IMR-90 (cell line): ENCODE results near the gene AKAP13. TPM values are rescaled to one million over a fixed set of nuclear protein-coding genes. Genes with fewer than 3 reads are reported as not detected.

Experiments
- ATAC-seq: fragments of 200-7000 bp; cut with Tn5 transposase; 2 replicates; pipeline ENCODE4 v1.9.1; 2020; ENCODE audit warnings: low read depth, mild to moderate bottlenecking, moderate library complexity
- BruUV-seq: library from RNA; stranded (reverse); fragments of 400-500 nt; replicated peaks from 2 replicates; lab custom pipeline; 2021; lab: Mats Ljungman, UMichigan
- CTCF ChIA-PET: fragments of 300-600 bp; formaldehyde crosslinking; extraction: SDS; loops from one replicate; lab custom pipeline; 2021; ENCODE audit warnings: antibody characterized with exemption; lab: Yijun Ruan, JAX
- POLR2A ChIA-PET: fragments of 300-600 bp; sonication (Branson Sonifier 250); formaldehyde crosslinking; loops from one replicate; lab custom pipeline; 2022; ENCODE audit warnings: antibody characterized with exemption; ENCODE audit not compliant: unreplicated experiment; lab: Charles Lee
- DNase-seq: peaks from one replicate; pipeline ENCODE4 v3.0.0; 2013
- H2AFZ ChIP-seq: replicated peaks from 2 replicates; pipeline ENCODE3; 2013; ENCODE audit warnings: low read length, mild to moderate bottlenecking; ENCODE audit not compliant: poor library complexity
- H2AK5ac ChIP-seq: 2 replicates; pipeline ENCODE4 v1.6.1; 2013; ENCODE audit warnings: low read depth, low read length, inconsistent platforms
- H2AK9ac ChIP-seq: replicated peaks from 2 replicates; pipeline ENCODE3; 2013; ENCODE audit warnings: mild to moderate bottlenecking, low read depth, low read length, moderate library complexity; ENCODE audit not compliant: poor library complexity
- H2BK120ac ChIP-seq: 2 replicates; pipeline ENCODE4 v1.6.1; 2013; ENCODE audit warnings: low read depth, low read length, inconsistent platforms
- H2BK15ac ChIP-seq: 3 replicates; pipeline ENCODE4 v1.6.1; 2013; ENCODE audit warnings: low read depth, low read length, inconsistent platforms
- H2BK20ac ChIP-seq: 2 replicates; pipeline ENCODE4 v1.6.1; 2013; ENCODE audit warnings: low read depth, mild to moderate bottlenecking, inconsistent platforms, low read length, moderate library complexity
- H2BK5ac ChIP-seq: 2 replicates; pipeline ENCODE4 v1.6.1; 2013; ENCODE audit warnings: mild to moderate bottlenecking, low read depth, low read length, inconsistent platforms; ENCODE audit not compliant: poor library complexity, severe bottlenecking
- H3K14ac ChIP-seq: replicated peaks from 2 replicates; pipeline ENCODE4 v1.6.1; 2013; ENCODE audit warnings: low read depth, low read length, inconsistent platforms
- H3K18ac ChIP-seq: 2 replicates; pipeline ENCODE4 v1.6.1; 2013; ENCODE audit warnings: low read depth, low read length, control low read depth
- H3K23ac ChIP-seq: 2 replicates; pipeline ENCODE4 v1.6.1; 2013; ENCODE audit warnings: low read depth, low read length, inconsistent platforms
- H3K27ac ChIP-seq: 2 replicates; pipeline ENCODE4 v1.5.1; 2013; ENCODE audit warnings: mild to moderate bottlenecking, control low read depth, low read length; ENCODE audit not compliant: insufficient read depth
- H3K27me3 ChIP-seq: 2 replicates; pipeline ENCODE4 v1.6.1; 2013; ENCODE audit warnings: low read length; ENCODE audit not compliant: control insufficient read depth, insufficient read depth
- H3K36me3 ChIP-seq: 2 replicates; pipeline ENCODE4 v1.6.1; 2013; ENCODE audit warnings: low read length, mixed read lengths; ENCODE audit not compliant: control insufficient read depth, insufficient read depth
- H3K4ac ChIP-seq: 2 replicates; pipeline ENCODE4 v1.6.1; 2013; ENCODE audit warnings: low read depth, low read length, inconsistent platforms
- H3K4me1 ChIP-seq: 2 replicates; pipeline ENCODE4 v1.6.1; 2013; ENCODE audit warnings: low read length, mixed read lengths; ENCODE audit not compliant: control insufficient read depth, insufficient read depth
- H3K4me2 ChIP-seq: 2 replicates; pipeline ENCODE4 v1.6.1; 2013; ENCODE audit warnings: low read depth, mild to moderate bottlenecking, control low read depth, low read length, moderate library complexity
- H3K4me3 ChIP-seq: 2 replicates; pipeline ENCODE4 v1.5.1; 2013; ENCODE audit warnings: low read depth, mild to moderate bottlenecking, control low read depth, low read length, moderate library complexity; ENCODE audit not compliant: insufficient read depth
- H3K56ac ChIP-seq: 2 replicates; pipeline ENCODE4 v1.6.1; 2013; ENCODE audit warnings: low read length, inconsistent platforms; ENCODE audit not compliant: insufficient read depth; ENCODE audit errors: extremely low read depth
- H3K79me1 ChIP-seq, 2 experiments: 2 replicates each; pipeline ENCODE4 v1.6.1; 2013; ENCODE audit warnings: low read length in 2 of 2, inconsistent platforms in 1 of 2, low read depth in 1 of 2
- H3K9ac ChIP-seq: 2 replicates; pipeline ENCODE4 v1.6.1; 2013; ENCODE audit warnings: low read depth, low read length, control low read depth
- H3K9me1 ChIP-seq: 2 replicates; pipeline ENCODE4 v1.6.1; 2013; ENCODE audit warnings: low read length, inconsistent platforms; ENCODE audit not compliant: insufficient read depth
- H3K9me3 ChIP-seq: 2 replicates; pipeline ENCODE4 v1.6.1; 2013; ENCODE audit warnings: low read length; ENCODE audit not compliant: control insufficient read depth, insufficient read depth
- H4K20me1 ChIP-seq: 2 replicates; pipeline ENCODE4 v1.6.1; 2013; ENCODE audit warnings: low read length, inconsistent platforms; ENCODE audit not compliant: insufficient read depth
- H4K5ac ChIP-seq: 2 replicates; pipeline ENCODE4 v1.6.1; 2013; ENCODE audit warnings: mild to moderate bottlenecking, low read depth, low read length, control low read depth
- H4K8ac ChIP-seq, 2 experiments: 2 replicates each; pipeline ENCODE4 v1.6.1; 2013; ENCODE audit warnings: low read depth in 2 of 2, low read length in 2 of 2, control low read depth in 1 of 2, inconsistent platforms in 1 of 2
- H4K91ac ChIP-seq: 2 replicates; pipeline ENCODE4 v1.6.1; 2013; ENCODE audit warnings: low read depth, low read length, inconsistent platforms; ENCODE audit not compliant: insufficient read depth
- BHLHE40 ChIP-seq: fragments of 150-350 bp; IDR thresholded peaks from 2 replicates; pipeline ENCODE4 v1.6.1; 2016; ENCODE audit warnings: mild to moderate bottlenecking, low read depth, low read length
- CEBPB ChIP-seq: IDR thresholded peaks from 2 replicates; pipeline ENCODE4 v1.6.1; 2012; ENCODE audit warnings: low read depth, low read length, improper control_type of control experiment
- CHD1 ChIP-seq: IDR thresholded peaks from 2 replicates; pipeline ENCODE4 v1.6.1; 2012; ENCODE audit warnings: low read depth, low read length, improper control_type of control experiment
- CTCF ChIP-seq: conservative IDR thresholded peaks from 2 replicates; pipeline ENCODE4 v1.5.1; 2012; ENCODE audit warnings: mild to moderate bottlenecking, low read depth, low read length, improper control_type of control experiment
- ELK1 ChIP-seq: fragments of 150-350 bp; IDR thresholded peaks from 2 replicates; pipeline ENCODE4 v1.6.1; 2016; ENCODE audit warnings: low read depth, mild to moderate bottlenecking, low read length, moderate library complexity, borderline replicate concordance
- FOS ChIP-seq: fragments of 150-350 bp; IDR thresholded peaks from 2 replicates; pipeline ENCODE4 v1.6.1; 2016; ENCODE audit warnings: low read depth, low read length
- MAFK ChIP-seq: IDR thresholded peaks from 2 replicates; pipeline ENCODE4 v1.6.1; 2012; ENCODE audit warnings: low read depth, low read length, improper control_type of control experiment
- MAZ ChIP-seq: IDR thresholded peaks from 2 replicates; pipeline ENCODE4 v1.6.1; 2012; ENCODE audit warnings: low read depth, mild to moderate bottlenecking, low read length, improper control_type of control experiment, moderate library complexity, borderline replicate concordance
- MXI1 ChIP-seq: IDR thresholded peaks from 2 replicates; pipeline ENCODE4 v1.6.1; 2012; ENCODE audit warnings: low read depth, mild to moderate bottlenecking, low read length, moderate library complexity, borderline replicate concordance
- NFE2L2 ChIP-seq: fragments of 150-350 bp; IDR thresholded peaks from 2 replicates; pipeline ENCODE4 v1.6.1; 2016; ENCODE audit warnings: low read depth, mild to moderate bottlenecking, low read length
- POLR2A ChIP-seq: IDR thresholded peaks from 2 replicates; pipeline ENCODE4 v1.6.1; 2012; ENCODE audit warnings: mild to moderate bottlenecking, low read depth, low read length
- RAD21 ChIP-seq: IDR thresholded peaks from 2 replicates; pipeline ENCODE4 v1.6.1; 2012; ENCODE audit warnings: low read length, improper control_type of control experiment
- RCOR1 ChIP-seq: IDR thresholded peaks from 2 replicates; pipeline ENCODE4 v1.6.1; 2012; ENCODE audit warnings: mild to moderate bottlenecking, low read length, improper control_type of control experiment; ENCODE audit not compliant: insufficient replicate concordance
- RFX5 ChIP-seq: IDR thresholded peaks from 2 replicates; pipeline ENCODE4 v1.8.0; 2012; ENCODE audit warnings: low read depth, mild to moderate bottlenecking, low read length, moderate library complexity
- SMC3 ChIP-seq: fragments of 150-350 bp; IDR thresholded peaks from 2 replicates; pipeline ENCODE4 v1.6.1; 2016; ENCODE audit warnings: low read depth, mild to moderate bottlenecking, antibody characterized with exemption, low read length, moderate library complexity
- USF2 ChIP-seq: fragments of 150-350 bp; IDR thresholded peaks from 2 replicates; pipeline ENCODE4 v1.6.1; 2017; ENCODE audit warnings: mild to moderate bottlenecking, antibody characterized with exemption, low read length, low read depth
- WGBS, 2 experiments: methylation state at CpG; one replicate each; pipeline versions ENCODE4 v1.1.5 to v1.1.7; 2013; ENCODE audit warnings: missing lambda C conversion rate in 2 of 2; ENCODE audit not compliant: insufficient read length in 1 of 2; ENCODE audit errors: extremely low coverage in 2 of 2; 5-methylcytosine and 5-hydroxymethylcytosine counted together
- dilution Hi-C: fragments of 300-500 bp; cut with HindIII; formaldehyde crosslinking; loops from one replicate; pipeline ENCODE4 v1.14.3; 2018; ENCODE audit warnings: low sequenced_read_pairs; ENCODE audit not compliant: unreplicated experiment
- in situ Hi-C: fragments of 300-500 bp; cut with MboI; formaldehyde crosslinking; loops from 3 replicates; pipeline ENCODE4 v1.14.3; 2019; ENCODE audit warnings: low sequenced_read_pairs, inconsistent platforms, mixed read lengths
- intact Hi-C: fragments of 100-400 bp; cut with micrococcal nuclease; formaldehyde crosslinking; loops from 2 replicates; pipeline ENCODE4 v1.10.0; 2022
- polyA plus RNA-seq, 3 experiments: library from polyadenylated mRNA; depleted of rRNA; stranded (reverse); fragments of >200 nt; gene quantifications; 2 replicates each; pipeline ENCODE4 v1.2.3, GENCODE V29; 2012; ENCODE audit warnings: low replicate concordance in 1 of 3
- total RNA-seq: library from RNA; depleted of rRNA; stranded (reverse); fragments of >200 nt; gene quantifications from 2 replicates; pipeline ENCODE4 v1.2.3, GENCODE V29; 2012

Gene AKAP13
- total and polyA plus RNA-seq, 2 of the 4 experiments (the other 2 are of a cell fraction), result 10.4 to 46.4 TPM

- peak overlapping the region; percentile 40; the same call in 1 of the 2 replicates for H3K4me2 ChIP-seq
- WGBS, 2 experiments, result no CpG with 5 or more reads among the region's 5 CpGs
- in situ Hi-C loops, result no loop called here
Observed at GRCh38 chr15:85614059-85614458, 233.7 kb downstream of the AKAP13 start.

More at GRCh38 chr15:85614059-85614458, 233.7 kb downstream of the AKAP13 start:
- Histone ChIP-seq H3K9me3 (no peaks in the 10 kb centered on the region), H3K4me1 (peaks cover 9% of the 10 kb centered on the region), H3K27me3 (no peaks in the 10 kb centered on the region), H3K9ac (no peak overlapping the region), H3K79me1 (peaks cover 20 to 57% of the 10 kb centered on the region in 2 experiments), H2BK120ac (no peak overlapping the region), H4K91ac (no peak overlapping the region), H3K27ac (no peak overlapping the region), H3K4ac (peak overlapping the region; percentile 32; the same call in 1 of the 2 replicates), H3K18ac (no peak overlapping the region), H2AK9ac (no peak overlapping the region), H3K36me3 (no peaks in the 10 kb centered on the region), H2BK5ac (no peak overlapping the region), H4K8ac (peak overlapping the region in 1 of 2 experiments; percentile 64; a peak in 2 of 4 replicates), H3K9me1 (no peaks in the 10 kb centered on the region), H2AFZ (no peak overlapping the region), H2BK15ac (no peak overlapping the region), H3K4me3 (no peak overlapping the region), H4K20me1 (no peaks in the 10 kb centered on the region), H3K23ac (no peak overlapping the region), H3K14ac (no peak overlapping the region), H3K56ac (no peak overlapping the region), H2BK20ac (no peak overlapping the region), H4K5ac (no peak overlapping the region), H2AK5ac (no peak overlapping the region)
- ChIA-PET CTCF (interaction anchor here (0.6 kb wide), 1 partner anchor 31 kb away, joined by 3 read pairs; no protein-coding TSS in a partner anchor), POLR2A (no interaction called here)
- no peak for TF ChIP-seq CHD1
- TF ChIP-seq RCOR1, result no peak
- TF ChIP-seq NFE2L2, result no peak
- TF ChIP-seq FOS, result no peak
- TF ChIP-seq RAD21, result no peak
- TF ChIP-seq CEBPB, result no peak
- TF ChIP-seq MAFK, result no peak
- no peak for TF ChIP-seq CTCF
- no peak for TF ChIP-seq MAZ
- no peak for TF ChIP-seq MXI1
- no peak for TF ChIP-seq USF2
- TF ChIP-seq ELK1, result no peak
- no peak for TF ChIP-seq BHLHE40
- no peak for TF ChIP-seq RFX5
- TF ChIP-seq POLR2A, result no peak
- no peak for TF ChIP-seq SMC3
- ATAC-seq (no peak), DNase-seq (no peak)
- dilution Hi-C loops (no loop called here), intact Hi-C loops (loop anchor here (10.0 kb wide), 2 partner anchors 181 to 221 kb away; partner anchors contain the start of gene KLHL25)
- BruUV-seq, result no TSS peak
